GM19463 (cell line): Measurements from ENCODE around the gene CXCL14.

Experiments used
- ATAC-seq: cut with Tn5 transposase; IDR thresholded peaks from one replicate; pipeline ENCODE4 v1.9.1; 2021; ENCODE audit warnings: mild to moderate bottlenecking, moderate library complexity; ENCODE audit not compliant: unreplicated experiment

The CXCL14 gene

GRCh38 chr5:135598691-135599395, 20.1 kb upstream of the CXCL14 start:
- no peak for ATAC-seq

- ATAC-seq, result no peak
Observed at GRCh38 chr5:135596788-135597187, 18.0 kb upstream of the CXCL14 start.

GRCh38 chr5:135596157-135596763, 17.5 kb upstream of the CXCL14 start:
- no peak for ATAC-seq

GRCh38 chr5:135594416-135594960, 15.7 kb upstream of the CXCL14 start:
- no peak for ATAC-seq

GRCh38 chr5:135593886-135594285, 15.1 kb upstream of the CXCL14 start:
- ATAC-seq, result no peak

- no peak for ATAC-seq
Observed at GRCh38 chr5:135593141-135593540, 14.3 kb upstream of the CXCL14 start.

- ATAC-seq, result no peak
Observed at GRCh38 chr5:135592312-135593045, 13.7 kb upstream of the CXCL14 start.

GRCh38 chr5:135591277-135591676, 12.5 kb upstream of the CXCL14 start:
- ATAC-seq, result no peak

- ATAC-seq, result no peak
Observed at GRCh38 chr5:135589152-135589551, 10.4 kb upstream of the CXCL14 start.

- no peak for ATAC-seq
Observed at GRCh38 chr5:135587721-135588663, 9.2 kb upstream of the CXCL14 start.

GRCh38 chr5:135584918-135585317, 6.1 kb upstream of the CXCL14 start:
- no peak for ATAC-seq

- ATAC-seq, result no peak
Observed at GRCh38 chr5:135584276-135584675, 5.5 kb upstream of the CXCL14 start.

- no peak for ATAC-seq
Observed at GRCh38 chr5:135582099-135582781, 3.4 kb upstream of the CXCL14 start.

GRCh38 chr5:135578305-135578684, 496 bp downstream of the CXCL14 start:
- no peak for ATAC-seq

GRCh38 chr5:135577421-135577820, 1.4 kb downstream of the CXCL14 start:
- no peak for ATAC-seq

GRCh38 chr5:135576075-135576599, 2.7 kb downstream of the CXCL14 start:
- no peak for ATAC-seq

- no peak for ATAC-seq
Observed at GRCh38 chr5:135574493-135574892, 4.3 kb downstream of the CXCL14 start.

GRCh38 chr5:135571902-135572301, 6.9 kb downstream of the CXCL14 start:
- no peak for ATAC-seq

- ATAC-seq, result no peak
Observed at GRCh38 chr5:135571066-135571609, 7.7 kb downstream of the CXCL14 start.

- ATAC-seq, result no peak
Observed at GRCh38 chr5:135570453-135570764, 8.4 kb downstream of the CXCL14 start.
